Fibroblast of gingiva (primary cell): ENCODE results near the gene CLSTN2.

Experiments used
- DNase-seq: peaks from one replicate; pipeline ENCODE4 v3.0.0-alpha.2; 2011; ENCODE audit warnings: low read depth

CLSTN2 gene

GRCh38 chr3:140552898-140553297 lies 617.9 kb downstream of the CLSTN2 start:
- DNase-seq, result no peak

GRCh38 chr3:140553591-140553990 lies 618.6 kb downstream of the CLSTN2 start:
- no peak for DNase-seq

GRCh38 chr3:140555666-140556065 lies 620.7 kb downstream of the CLSTN2 start:
- DNase-seq, result no peak

DNA sequence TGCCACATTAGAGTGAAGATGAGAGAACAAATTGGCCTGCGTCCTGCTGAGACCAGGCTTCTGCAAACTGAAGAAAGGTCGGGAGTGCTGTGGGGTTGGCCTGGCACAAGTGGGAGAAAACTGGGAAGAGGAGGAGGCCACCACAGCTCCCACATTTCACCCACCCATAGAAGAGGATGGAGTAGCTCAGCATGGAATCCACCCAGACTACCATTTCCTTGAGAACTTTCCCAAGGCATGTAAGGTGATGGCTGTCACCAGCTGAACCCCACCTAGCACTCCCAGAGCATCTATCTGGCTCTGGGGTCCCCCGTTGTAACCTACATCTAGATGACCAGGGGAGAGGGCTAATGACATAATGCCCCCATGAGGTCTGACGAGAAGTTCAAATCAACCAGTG lies 622.5 kb downstream of the CLSTN2 start:
- DNase-seq, result no peak

GRCh38 chr3:140559546-140559945 lies 624.6 kb downstream of the CLSTN2 start:
- DNase-seq, result no peak

DNA sequence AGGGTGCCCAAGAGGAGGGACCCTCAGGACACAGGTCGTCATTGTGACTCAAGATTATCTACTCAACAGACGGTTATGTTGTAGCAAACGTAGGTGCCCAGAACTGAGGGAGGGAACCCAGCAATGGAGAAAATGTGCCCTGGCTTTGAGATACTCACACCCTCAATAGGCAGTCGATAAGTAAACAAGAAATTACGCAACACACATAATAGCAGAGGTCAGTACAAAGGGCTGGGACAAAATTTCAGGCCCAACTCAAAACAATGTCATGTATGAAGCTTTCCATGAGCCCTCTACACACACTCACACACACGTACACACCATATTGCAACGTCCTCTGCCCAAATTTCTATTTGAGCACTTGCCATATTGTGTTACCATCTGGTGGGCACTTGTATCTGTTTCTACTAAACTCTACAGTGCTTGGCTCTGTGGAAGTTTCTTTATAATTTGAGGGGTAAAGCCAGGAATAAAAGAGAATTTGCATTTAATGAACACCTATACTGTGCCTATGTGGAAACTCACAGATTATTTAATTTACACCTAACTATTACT lies 628.3 kb downstream of the CLSTN2 start:
- no peak for DNase-seq

DNA sequence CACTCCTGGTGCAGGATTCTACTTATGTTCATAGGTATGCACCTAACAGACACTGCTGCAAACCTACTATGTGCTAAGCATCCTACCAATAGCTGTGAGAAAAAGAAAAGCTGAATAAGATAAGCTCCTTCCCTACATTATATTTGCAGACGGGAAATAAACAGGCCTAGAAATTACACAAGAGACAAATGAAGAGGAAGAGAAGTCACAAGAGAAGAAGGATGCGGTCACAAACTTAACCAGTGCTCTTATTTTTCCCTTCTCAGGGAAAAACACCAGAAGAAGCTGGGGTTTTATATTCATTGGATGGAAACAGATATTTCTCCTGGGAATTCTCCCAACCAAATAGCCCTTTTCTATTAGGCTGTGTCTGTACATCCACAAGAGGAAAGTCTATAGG lies 633.1 kb downstream of the CLSTN2 start:
- no peak for DNase-seq

GRCh38 chr3:140568842-140569520 lies 634.0 kb downstream of the CLSTN2 start:
- DNase-seq, result no peak

DNA sequence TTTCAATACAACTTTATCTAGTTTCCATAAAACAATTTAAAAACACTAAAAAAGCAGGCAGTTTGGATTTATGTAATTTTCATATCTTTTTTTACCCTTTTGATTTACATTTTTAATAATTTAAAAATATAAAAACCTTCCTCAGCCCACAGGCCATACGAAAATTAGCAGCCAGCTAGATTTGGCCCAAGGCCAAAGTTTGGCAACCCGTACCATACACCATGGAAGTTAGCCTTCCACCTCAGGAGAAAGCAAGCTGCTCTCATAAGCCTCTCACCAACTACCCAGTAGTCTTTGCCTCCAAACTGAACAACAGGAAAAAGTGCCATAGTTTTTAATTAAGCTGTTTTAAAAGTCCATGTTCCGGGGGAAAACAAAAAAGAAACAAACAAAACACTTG lies 635.6 kb downstream of the CLSTN2 start:
- no peak for DNase-seq

GRCh38 chr3:140571836-140572235 lies 636.9 kb downstream of the CLSTN2 start:
- DNase-seq, result no peak

- no peak for DNase-seq
Observed at GRCh38 chr3:140572334-140572733, 637.3 kb downstream of the CLSTN2 start.

DNA sequence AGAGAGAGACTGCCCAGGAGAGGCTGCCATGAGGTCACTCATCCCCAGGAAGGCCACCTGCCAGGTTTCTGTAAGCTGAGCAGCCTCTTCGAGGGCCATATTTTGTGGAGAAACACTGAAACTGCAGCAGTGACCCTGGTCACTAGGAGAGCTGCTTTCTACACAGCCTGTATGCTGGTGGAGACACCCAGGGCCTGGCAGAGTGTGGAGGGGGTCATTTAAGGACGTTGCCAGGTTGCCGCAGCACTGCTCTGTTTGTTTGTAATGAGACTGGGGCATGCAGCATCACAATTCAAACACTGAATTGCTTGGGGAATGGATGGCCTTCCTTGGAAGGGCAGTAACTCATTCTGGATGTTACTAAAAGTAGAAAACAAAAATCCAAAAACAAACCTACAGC lies 638.0 kb downstream of the CLSTN2 start:
- DNase-seq, result no peak

DNA sequence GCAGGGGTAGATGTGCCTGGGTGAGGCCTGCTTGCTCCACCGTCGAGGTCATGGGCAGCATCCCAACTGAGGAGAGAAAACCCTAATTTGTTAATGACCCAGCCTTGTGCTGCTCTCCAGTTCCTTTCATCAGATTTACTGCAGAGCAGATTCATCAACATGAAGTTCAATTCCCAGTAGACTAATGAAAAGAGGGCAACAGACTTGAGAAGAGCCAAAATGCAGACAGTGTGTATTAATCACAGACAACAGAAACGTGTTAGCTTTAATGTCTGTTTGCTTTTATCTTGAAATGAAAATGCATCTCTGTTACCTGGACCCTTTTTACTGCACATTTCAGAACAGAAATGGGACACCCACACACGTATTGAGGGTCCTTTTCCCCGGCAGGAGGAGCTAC lies 639.4 kb downstream of the CLSTN2 start:
- DNase-seq, result no peak

- no peak for DNase-seq
Observed at GRCh38 chr3:140576449-140576848, 641.5 kb downstream of the CLSTN2 start.

GRCh38 chr3:140577911-140578310 lies 642.9 kb downstream of the CLSTN2 start:
- DNase-seq, result no peak

DNA sequence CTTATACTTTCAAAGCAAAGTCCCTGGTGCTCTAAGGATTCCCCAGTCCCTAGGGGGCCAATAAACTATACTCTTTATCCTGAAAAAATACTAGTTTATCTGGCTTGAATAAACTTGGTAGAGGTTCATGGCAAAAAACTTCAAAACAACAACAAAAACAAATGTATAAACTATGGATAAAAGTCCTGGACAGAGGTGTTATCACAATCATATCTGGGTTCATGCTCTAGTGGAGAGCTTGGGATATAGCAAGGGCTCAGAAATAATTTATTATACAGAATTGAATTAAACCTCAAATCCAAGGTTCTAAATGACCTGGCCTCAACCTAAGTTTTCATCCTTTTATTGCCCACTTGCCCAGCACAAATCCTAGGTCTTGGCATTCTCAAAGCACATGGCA lies 644.3 kb downstream of the CLSTN2 start:
- DNase-seq, result no peak

DNA sequence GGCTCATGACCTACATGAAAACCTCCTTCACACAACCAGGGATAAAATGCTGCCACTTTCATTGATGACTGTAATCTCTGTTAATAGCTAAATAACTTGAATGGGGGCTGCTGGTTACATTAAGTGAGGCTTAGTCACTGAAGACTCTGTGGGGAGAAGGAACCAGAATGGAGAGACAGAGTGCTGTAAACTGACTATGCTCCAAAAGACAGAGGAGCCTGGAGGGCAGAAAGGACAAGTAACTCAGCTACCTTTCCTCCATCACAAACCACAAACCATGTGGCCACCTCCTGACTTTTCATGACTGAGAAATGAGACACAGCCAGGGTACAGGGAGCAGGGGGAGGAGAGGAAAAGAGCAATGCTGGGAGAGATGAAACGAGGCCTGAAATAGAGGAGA lies 645.8 kb downstream of the CLSTN2 start:
- DNase-seq, result no peak

- no peak for DNase-seq
Observed at GRCh38 chr3:140584549-140584948, 649.6 kb downstream of the CLSTN2 start.

- no peak for DNase-seq
Observed at GRCh38 chr3:140585828-140586227, 650.8 kb downstream of the CLSTN2 start.

DNA sequence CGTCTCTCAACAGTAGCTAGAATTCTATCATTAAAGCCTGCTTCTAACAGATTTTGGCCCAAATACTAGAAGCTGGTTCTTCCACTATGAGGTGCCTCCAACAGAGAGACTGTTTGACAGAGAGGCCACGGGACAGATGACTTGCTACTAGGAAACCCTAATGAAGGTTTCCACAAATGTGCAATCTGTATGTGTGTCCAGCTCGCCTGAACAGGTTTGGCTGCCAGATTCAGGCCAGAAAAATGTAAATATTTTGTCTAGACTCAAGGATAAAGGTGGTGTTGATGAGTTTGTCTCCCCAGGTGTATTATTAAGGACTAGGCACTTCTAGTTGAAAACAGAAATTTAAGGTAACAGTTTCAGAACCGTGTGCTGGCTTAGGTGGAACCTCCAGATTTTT lies 651.3 kb downstream of the CLSTN2 start:
- no peak for DNase-seq

GRCh38 chr3:140588558-140588957 lies 653.6 kb downstream of the CLSTN2 start:
- DNase-seq, result no peak

GRCh38 chr3:140593766-140594165 lies 658.8 kb downstream of the CLSTN2 start:
- no peak for DNase-seq

GRCh38 chr3:140595295-140595694 lies 660.3 kb downstream of the CLSTN2 start:
- peak; percentile 27 for DNase-seq

GRCh38 chr3:140597364-140597763 lies 662.4 kb downstream of the CLSTN2 start:
- DNase-seq, result no peak
